HG03460 (cell line): ENCODE measurements around the gene MMRN1.

Experiments used
- ATAC-seq: cut with Tn5 transposase; IDR thresholded peaks from one replicate; pipeline ENCODE4 v1.9.1; 2021; ENCODE audit not compliant: unreplicated experiment

Gene MMRN1

GRCh38 chr4:89994176-89994873 lies 99.7 kb downstream of the MMRN1 start:
- no peak for ATAC-seq

- no peak for ATAC-seq
Observed at GRCh38 chr4:89995006-89995405, 100.4 kb downstream of the MMRN1 start.

- no peak for ATAC-seq
Observed at GRCh38 chr4:89995814-89996213, 101.2 kb downstream of the MMRN1 start.

GRCh38 chr4:89997171-89997704 lies 102.6 kb downstream of the MMRN1 start:
- ATAC-seq, result no peak

GRCh38 chr4:89998469-89999011 lies 103.9 kb downstream of the MMRN1 start:
- no peak for ATAC-seq

- no peak for ATAC-seq
Observed at GRCh38 chr4:90001023-90001422, 106.4 kb downstream of the MMRN1 start.

- no peak for ATAC-seq
Observed at GRCh38 chr4:90002441-90003062, 107.9 kb downstream of the MMRN1 start.
